ENCODE data around the gene MAP3K10. TPM values are rescaled to one million over a fixed set of nuclear protein-coding genes. Genes with fewer than 3 reads are reported as not detected.
"Not testable (repeated sequence)": the region's sequence is repeated elsewhere in the genome, so short reads cannot be mapped to it uniquely, and the experiment has no call there.

The MAP3K10 gene
- total and polyA plus RNA-seq, 4 donors, result 7.0 to 28.8 (median 20.5) TPM

GRCh38 chr19:40217934-40218890, 27.0 kb downstream of the MAP3K10 start, which contains the start of gene TTC9B:
TTC9B (minus strand) TSS chr19:40218384; CDS start chr19:40218381, 3 bp downstream.
- H3K27me3 ChIP-seq (ENCODE audit: control insufficient read depth in 1 of 2, insufficient read depth in 2 of 2, low read length in 1 of 2), result no peaks in the 10 kb centered on the region
- H3K4me3 ChIP-seq (ENCODE audit: low read length in 2 of 2), result no peak within 1 kb of the TSS
- intact Hi-C loops (cut with DNase I), result loop anchor here in 1 of 2 donors (5.0 kb wide), 1 partner anchor 371 kb away; the partner anchor contains the start of gene FBL
- DNase-seq, result no peak
- no peaks in the 10 kb centered on the region for H3K36me3 ChIP-seq (ENCODE audit: control insufficient read depth in 1 of 2, insufficient read depth in 2 of 2, low read length in 1 of 2)
- WGBS, 2 donors, result 3% methylated on average over 36 to 75 of the region's 75 CpGs
- H3K9me3 ChIP-seq (ENCODE audit: control insufficient read depth, low read length), result no peaks in the 10 kb centered on the region
- no peaks in the 10 kb centered on the region for H3K4me1 ChIP-seq (ENCODE audit: control insufficient read depth in 1 of 2, insufficient read depth in 2 of 2, low read length in 2 of 2)
- no peak within 1 kb of the TSS for H3K27ac ChIP-seq (ENCODE audit: low read depth in 1 of 2, low read length in 2 of 2)
- no peak for ATAC-seq (ENCODE audit: low FRiP score)

DNA sequence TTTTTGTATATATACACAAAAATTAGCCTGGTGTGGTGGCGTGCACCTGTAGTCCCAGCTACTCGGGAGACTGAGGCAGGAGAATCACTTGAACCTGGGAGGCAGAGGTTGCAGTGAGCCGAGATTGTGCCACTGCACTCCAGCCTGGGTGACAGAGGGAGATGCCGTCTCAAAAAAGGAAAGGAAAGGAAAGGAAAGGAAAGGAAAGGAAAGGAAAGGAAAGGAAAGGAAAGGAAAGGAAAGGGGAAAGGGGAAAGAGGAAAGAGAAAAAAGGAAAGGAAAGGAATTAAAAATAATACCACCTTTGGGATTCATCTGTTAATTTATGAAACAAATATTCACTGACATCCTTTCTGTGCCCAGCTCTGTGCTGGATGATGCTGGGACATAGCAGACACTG, 27.8 kb downstream of the MAP3K10 start:
- H3K27ac ChIP-seq (ENCODE audit: low read depth in 1 of 2, low read length in 2 of 2); H3K27me3 ChIP-seq (ENCODE audit: control insufficient read depth in 1 of 2, insufficient read depth in 2 of 2, low read length in 1 of 2); DNase-seq; ATAC-seq (ENCODE audit: low FRiP score); H3K4me1 ChIP-seq (ENCODE audit: control insufficient read depth in 1 of 2, insufficient read depth in 2 of 2, low read length in 2 of 2); H3K36me3 ChIP-seq (ENCODE audit: control insufficient read depth in 1 of 2, insufficient read depth in 2 of 2, low read length in 1 of 2); H3K9me3 ChIP-seq (ENCODE audit: control insufficient read depth, low read length); H3K4me3 ChIP-seq (ENCODE audit: low read length in 2 of 2): not testable (repeated sequence)
- intact Hi-C loops (cut with DNase I), result loop anchor here in 1 of 2 donors (5.0 kb wide), 1 partner anchor 372 kb away; the partner anchor contains the start of gene FBL
- 79 to 85% methylated on average over 4 of the region's 4 CpGs for WGBS, 2 donors

DNA sequence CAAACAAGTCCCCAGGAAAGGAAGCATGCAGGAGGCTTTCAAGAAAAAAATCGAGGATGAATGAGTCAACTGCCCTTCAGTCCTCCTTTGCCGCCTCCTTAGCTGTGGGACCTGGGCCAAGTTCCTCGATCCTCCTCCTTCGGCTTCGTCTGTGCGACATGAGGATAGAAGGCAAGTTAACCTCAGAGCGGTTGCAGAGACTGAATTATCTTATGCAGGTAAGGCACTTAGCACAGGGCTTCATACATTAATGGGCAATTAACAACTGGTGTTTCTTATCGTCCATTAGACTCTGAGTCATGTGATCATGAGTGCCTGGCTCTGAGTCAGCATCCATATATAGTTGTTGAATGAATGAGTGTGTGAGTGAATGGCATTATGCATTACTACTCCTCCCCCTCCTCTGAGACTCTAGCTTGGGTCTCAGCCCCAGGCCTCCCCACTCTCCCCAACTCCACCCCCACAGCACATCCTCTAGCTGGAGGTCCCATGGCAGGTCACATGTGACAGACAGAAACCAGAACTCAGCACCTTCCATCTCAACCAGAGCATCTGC, 28.6 kb downstream of the MAP3K10 start:
- Histone ChIP-seq H3K27me3 (ENCODE audit: control insufficient read depth in 1 of 2, insufficient read depth in 2 of 2, low read length in 1 of 2) (no peaks in the 10 kb centered on the region), H3K9me3 (ENCODE audit: control insufficient read depth, low read length) (no peaks in the 10 kb centered on the region), H3K36me3 (ENCODE audit: control insufficient read depth in 1 of 2, insufficient read depth in 2 of 2, low read length in 1 of 2) (no peaks in the 10 kb centered on the region), H3K4me1 (ENCODE audit: control insufficient read depth in 1 of 2, insufficient read depth in 2 of 2, low read length in 2 of 2) (no peaks in the 10 kb centered on the region), H3K4me3 (ENCODE audit: low read length in 2 of 2) (no peak overlapping the region), H3K27ac (ENCODE audit: low read depth in 1 of 2, low read length in 2 of 2) (no peak overlapping the region)
- DNase-seq (no peak), ATAC-seq (ENCODE audit: low FRiP score) (no peak)
- intact Hi-C loops (cut with DNase I), result loop anchor here in 1 of 2 donors (5.0 kb wide), 1 partner anchor 372 kb away; the partner anchor contains the start of gene FBL
- 36 to 38% methylated on average over 8 of the region's 8 CpGs for WGBS, 2 donors

DNA sequence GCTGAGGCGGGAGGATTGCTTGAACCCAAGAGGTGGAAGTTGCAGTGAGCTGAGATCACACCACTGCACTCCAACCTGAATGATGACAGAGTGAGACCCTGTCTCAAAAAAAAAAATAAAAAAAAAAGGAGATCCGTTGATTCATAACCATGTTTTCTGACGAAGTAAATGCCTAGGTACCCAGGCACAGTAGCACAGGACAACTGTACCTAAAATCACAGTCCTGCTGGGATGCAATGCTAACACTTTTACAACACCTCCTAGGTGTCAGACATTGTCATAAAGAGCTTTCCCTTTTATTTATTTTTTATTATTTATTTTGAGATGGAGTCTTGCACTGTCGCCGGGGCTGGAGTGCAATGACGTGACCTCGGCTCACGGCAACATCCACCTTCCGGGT, 29.4 kb downstream of the MAP3K10 start:
- H3K4me1 ChIP-seq (ENCODE audit: control insufficient read depth in 1 of 2, insufficient read depth in 2 of 2, low read length in 2 of 2), result no peaks in the 10 kb centered on the region
- DNase-seq, result no peak
- no peak overlapping the region for H3K4me3 ChIP-seq (ENCODE audit: low read length in 2 of 2)
- no peak for ATAC-seq (ENCODE audit: low FRiP score)
- H3K27me3 ChIP-seq (ENCODE audit: control insufficient read depth in 1 of 2, insufficient read depth in 2 of 2, low read length in 1 of 2), result no peaks in the 10 kb centered on the region
- intact Hi-C loops (cut with DNase I), result no loop called here
- H3K9me3 ChIP-seq (ENCODE audit: control insufficient read depth, low read length), result no peaks in the 10 kb centered on the region
- no peak overlapping the region for H3K27ac ChIP-seq (ENCODE audit: low read depth in 1 of 2, low read length in 2 of 2)
- 85 to 86% methylated on average over 9 of the region's 9 CpGs for WGBS, 2 donors
- H3K36me3 ChIP-seq (ENCODE audit: control insufficient read depth in 1 of 2, insufficient read depth in 2 of 2, low read length in 1 of 2), result no peaks in the 10 kb centered on the region

DNA sequence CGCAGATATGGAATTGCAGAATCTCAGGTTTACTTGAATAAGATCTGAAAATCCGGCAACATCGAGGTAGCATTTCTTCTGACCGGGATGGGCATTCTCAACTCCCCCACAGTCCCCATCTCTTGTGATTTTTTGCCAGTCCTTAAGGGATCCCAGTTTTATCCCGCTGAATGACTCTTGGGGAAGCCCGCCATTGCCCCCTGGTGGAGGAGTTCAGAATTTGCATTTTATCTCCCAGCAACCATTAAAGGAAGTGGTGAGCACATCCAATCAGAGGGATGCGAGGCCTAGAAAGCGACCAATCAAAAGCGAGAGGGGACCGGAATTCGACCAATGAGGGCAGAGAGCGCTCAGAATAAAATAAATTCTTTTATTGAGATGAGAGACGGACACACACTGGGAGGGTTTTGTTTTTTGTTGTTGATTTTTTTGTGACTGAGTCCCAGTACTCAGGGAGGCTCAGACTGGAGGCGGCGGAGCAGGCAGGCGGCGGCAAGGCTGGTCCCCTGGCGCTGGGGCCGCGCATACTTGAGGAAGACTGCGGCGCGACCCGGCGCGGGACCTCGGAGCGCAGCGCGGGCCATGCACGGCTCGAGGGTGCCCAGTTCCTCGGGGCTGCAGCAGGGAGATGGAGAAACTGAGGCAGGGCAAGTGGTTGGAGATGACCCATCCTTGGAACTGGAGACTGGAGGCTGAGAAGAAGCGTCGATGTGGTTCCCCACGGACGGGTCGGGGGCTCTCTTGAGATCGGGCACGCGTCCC, 30.8 kb downstream of the MAP3K10 start:
- ATAC-seq (ENCODE audit: low FRiP score) (peak; percentile 87), DNase-seq (peak; percentile 85 to 89)
- H3K4me3 ChIP-seq (ENCODE audit: low read length in 2 of 2), result no peak overlapping the region
- no peaks in the 10 kb centered on the region for H3K4me1 ChIP-seq (ENCODE audit: control insufficient read depth in 1 of 2, insufficient read depth in 2 of 2, low read length in 2 of 2)
- no peaks in the 10 kb centered on the region for H3K36me3 ChIP-seq (ENCODE audit: control insufficient read depth in 1 of 2, insufficient read depth in 2 of 2, low read length in 1 of 2)
- no peak overlapping the region for H3K27ac ChIP-seq (ENCODE audit: low read depth in 1 of 2, low read length in 2 of 2)
- no peaks in the 10 kb centered on the region for H3K27me3 ChIP-seq (ENCODE audit: control insufficient read depth in 1 of 2, insufficient read depth in 2 of 2, low read length in 1 of 2)
- 56 to 57% methylated on average over 40 to 41 of the region's 41 CpGs for WGBS, 2 donors
- H3K9me3 ChIP-seq (ENCODE audit: control insufficient read depth, low read length), result no peaks in the 10 kb centered on the region
- intact Hi-C loops (cut with DNase I), result loop anchor here (1.0 to 2.0 kb wide), 2 partner anchors 83 kb away; no protein-coding TSS in a partner anchor

GRCh38 chr19:40223135-40223822, 32.1 kb downstream of the MAP3K10 start:
- DNase-seq, result no peak
- H3K27me3 ChIP-seq (ENCODE audit: control insufficient read depth in 1 of 2, insufficient read depth in 2 of 2, low read length in 1 of 2), result no peaks in the 10 kb centered on the region
- intact Hi-C loops (cut with DNase I), result loop anchor here in 1 of 2 donors (2.0 kb wide), 1 partner anchor 84 kb away; no protein-coding TSS in a partner anchor

GRCh38 chr19:40224342-40225150, 33.3 kb downstream of the MAP3K10 start:
- intact Hi-C loops (cut with DNase I), result no loop called here
- 81 to 82% methylated on average over 32 of the region's 32 CpGs for WGBS, 2 donors
- ATAC-seq (ENCODE audit: low FRiP score) (peak; percentile 21), DNase-seq (no peak)
- Histone ChIP-seq H3K27me3 (ENCODE audit: control insufficient read depth in 1 of 2, insufficient read depth in 2 of 2, low read length in 1 of 2) (no peaks in the 10 kb centered on the region), H3K36me3 (ENCODE audit: control insufficient read depth in 1 of 2, insufficient read depth in 2 of 2, low read length in 1 of 2) (no peaks in the 10 kb centered on the region), H3K4me1 (ENCODE audit: control insufficient read depth in 1 of 2, insufficient read depth in 2 of 2, low read length in 2 of 2) (no peaks in the 10 kb centered on the region), H3K4me3 (ENCODE audit: low read length in 2 of 2) (no peak overlapping the region), H3K27ac (ENCODE audit: low read depth in 1 of 2, low read length in 2 of 2) (no peak overlapping the region), H3K9me3 (ENCODE audit: control insufficient read depth, low read length) (no peaks in the 10 kb centered on the region)

More at GRCh38 chr19:40223135-40223822, 32.1 kb downstream of the MAP3K10 start:
- Histone ChIP-seq H3K36me3 (ENCODE audit: control insufficient read depth in 1 of 2, insufficient read depth in 2 of 2, low read length in 1 of 2) (no peaks in the 10 kb centered on the region), H3K9me3 (ENCODE audit: control insufficient read depth, low read length) (no peaks in the 10 kb centered on the region), H3K4me3 (ENCODE audit: low read length in 2 of 2) (no peak overlapping the region), H3K4me1 (ENCODE audit: control insufficient read depth in 1 of 2, insufficient read depth in 2 of 2, low read length in 2 of 2) (no peaks in the 10 kb centered on the region), H3K27ac (ENCODE audit: low read depth in 1 of 2, low read length in 2 of 2) (no peak overlapping the region)
- WGBS, 2 donors, result 22 to 23% methylated on average over 44 to 48 of the region's 48 CpGs
- no peak for ATAC-seq (ENCODE audit: low FRiP score)
